Rectal smooth muscle tissue (tissue), 1 donor: ENCODE results near the gene ATP6V0E1.
A peak's percentile ranks its signal among the peaks of the same experiment; 100 is the strongest.
"Not testable (repeated sequence)": the region's sequence is repeated elsewhere in the genome, so short reads cannot be mapped to it uniquely, and the experiment has no call there.

Experiments used
- H3K27ac ChIP-seq: one replicate; pipeline ENCODE4 v1.7.0; 2013; ENCODE audit warnings: low read depth, low read length, inconsistent platforms
- H3K27me3 ChIP-seq: one replicate; pipeline ENCODE4 v1.7.0; 2013; ENCODE audit warnings: low read length; ENCODE audit not compliant: control insufficient read depth, insufficient read depth
- H3K36me3 ChIP-seq: one replicate; pipeline ENCODE4 v1.7.0; 2013; ENCODE audit warnings: low read length; ENCODE audit not compliant: control insufficient read depth, insufficient read depth
- H3K4me1 ChIP-seq: one replicate; pipeline ENCODE4 v1.7.0; 2013; ENCODE audit warnings: low read length; ENCODE audit not compliant: control insufficient read depth, insufficient read depth
- H3K4me3 ChIP-seq: one replicate; pipeline ENCODE4 v1.7.0; 2013; ENCODE audit warnings: low read length
- H3K9ac ChIP-seq: one replicate; pipeline ENCODE4 v1.7.0; 2013; ENCODE audit warnings: low read length

The ATP6V0E1 gene

DNA sequence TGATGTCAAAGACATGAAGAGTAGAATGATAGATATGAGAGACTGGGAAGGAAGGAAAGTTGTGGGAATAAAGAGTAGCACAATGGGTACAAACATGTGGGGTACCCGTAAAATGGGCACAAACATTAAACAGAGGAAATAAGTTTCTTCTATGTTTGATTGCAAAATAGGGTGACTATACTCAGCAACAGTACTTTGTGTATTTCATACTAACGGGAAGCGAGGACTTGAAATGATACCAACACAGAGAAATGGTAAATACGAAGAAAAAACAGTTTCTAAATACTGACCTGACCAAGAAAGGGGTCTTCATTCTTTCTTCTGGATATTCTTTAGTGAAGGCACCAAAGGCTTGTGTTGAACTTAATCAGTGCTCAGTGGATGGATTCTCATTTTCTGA, 31.1 kb downstream of the ATP6V0E1 start:
- no peaks in the 10 kb centered on the region for H3K27me3 ChIP-seq
- peaks cover 6% of the 10 kb centered on the region for H3K4me1 ChIP-seq
- H3K27ac ChIP-seq, result no peak overlapping the region

DNA sequence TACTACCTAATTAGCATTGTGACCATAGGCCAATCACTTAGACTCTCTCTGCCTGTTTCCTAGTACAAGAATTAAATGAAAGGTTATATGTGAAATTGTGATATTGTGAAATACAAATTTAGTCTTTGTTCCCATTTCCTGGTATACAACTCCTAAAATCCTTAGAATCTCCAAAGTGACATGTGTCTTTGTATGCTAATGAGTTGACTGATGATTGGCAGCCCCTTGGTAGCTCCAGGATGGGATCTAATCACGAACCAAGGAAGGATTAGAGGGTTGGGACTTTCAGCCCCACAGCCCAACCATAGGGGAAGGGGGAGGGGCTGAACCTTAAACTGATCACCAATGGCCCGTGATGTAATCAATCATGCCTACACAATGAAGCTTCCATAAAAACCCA, 31.6 kb downstream of the ATP6V0E1 start:
- no peaks in the 10 kb centered on the region for H3K27me3 ChIP-seq
- peak overlapping the region; percentile 21 for H3K27ac ChIP-seq
- H3K4me3 ChIP-seq, result no peak overlapping the region
- no peaks in the 10 kb centered on the region for H3K36me3 ChIP-seq
- H3K4me1 ChIP-seq, result peaks cover 9% of the 10 kb centered on the region
- H3K9ac ChIP-seq, result no peak overlapping the region

More for the DNA sequence above, 31.1 kb downstream of the ATP6V0E1 start:
- no peak overlapping the region for H3K4me3 ChIP-seq
- H3K36me3 ChIP-seq, result no peaks in the 10 kb centered on the region
- H3K9ac ChIP-seq, result no peak overlapping the region

DNA sequence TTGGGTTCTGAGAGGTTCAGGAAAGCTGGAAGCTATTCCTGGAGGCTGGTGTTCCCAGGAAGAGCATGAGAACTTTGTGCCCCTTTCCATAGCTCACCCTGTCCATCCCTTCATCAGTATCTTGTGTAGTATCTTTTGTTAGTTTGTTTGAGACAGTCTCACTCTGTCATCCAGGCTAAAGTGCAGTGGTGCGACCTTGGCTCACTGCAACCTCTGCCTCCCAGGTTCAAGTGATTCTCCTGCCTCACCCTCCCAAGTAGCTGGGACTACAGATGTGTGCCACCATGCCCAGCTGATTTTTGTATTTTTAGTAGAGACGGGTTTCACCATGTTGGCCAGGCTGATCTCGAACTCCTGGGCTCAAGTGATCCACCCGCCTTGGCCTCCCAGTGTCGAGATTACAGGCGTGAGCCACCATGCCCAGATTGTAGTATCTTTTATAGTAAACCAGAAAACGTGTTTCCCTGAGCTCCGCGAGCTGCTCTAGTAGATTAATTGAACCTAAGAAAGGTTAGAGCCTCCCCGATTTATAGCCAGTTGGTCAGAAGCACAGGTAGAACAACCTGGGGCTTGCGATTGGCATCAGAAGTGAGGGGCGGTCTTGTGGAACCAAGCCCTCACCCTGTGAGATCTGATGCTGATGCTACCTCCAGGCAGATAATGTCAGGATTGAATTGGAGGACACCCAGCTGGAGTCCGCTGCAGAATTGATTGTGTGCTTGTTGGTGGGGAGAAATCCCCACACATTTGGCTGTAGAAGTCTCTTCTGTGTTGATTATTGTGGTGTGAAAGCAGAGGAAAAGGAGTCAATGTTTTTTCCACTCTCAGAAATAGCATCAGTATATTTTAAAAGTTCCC, 32.3 kb downstream of the ATP6V0E1 start:
- Histone ChIP-seq H3K27ac (peak overlapping the region; percentile 68), H3K4me3 (no peak overlapping the region), H3K4me1 (peaks cover 15% of the 10 kb centered on the region), H3K36me3 (no peaks in the 10 kb centered on the region), H3K27me3 (no peaks in the 10 kb centered on the region), H3K9ac (no peak overlapping the region)

DNA sequence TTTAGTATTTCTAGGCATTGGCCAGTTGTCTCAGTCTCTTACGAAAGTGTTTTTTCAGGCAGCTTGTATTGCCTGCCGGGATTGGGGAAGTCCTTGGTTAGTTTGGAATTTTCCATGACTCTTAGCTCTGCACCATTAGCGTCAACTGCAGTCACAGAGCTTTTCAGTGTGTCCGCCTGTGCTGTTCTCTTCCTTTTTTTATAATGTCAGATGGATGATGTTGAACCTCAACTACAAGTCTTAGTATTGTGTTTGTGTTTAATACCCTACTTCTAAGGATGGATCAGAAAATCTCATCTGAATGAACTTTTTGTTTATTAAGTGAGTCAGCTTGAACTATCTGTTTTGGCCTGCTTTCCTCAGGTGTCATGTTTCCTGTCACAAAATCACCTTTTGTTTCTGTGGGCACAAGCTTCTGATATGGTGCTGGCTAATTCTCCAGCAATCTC, 33.1 kb downstream of the ATP6V0E1 start:
- no peak overlapping the region for H3K4me3 ChIP-seq
- peak overlapping the region; percentile 68 for H3K27ac ChIP-seq

DNA sequence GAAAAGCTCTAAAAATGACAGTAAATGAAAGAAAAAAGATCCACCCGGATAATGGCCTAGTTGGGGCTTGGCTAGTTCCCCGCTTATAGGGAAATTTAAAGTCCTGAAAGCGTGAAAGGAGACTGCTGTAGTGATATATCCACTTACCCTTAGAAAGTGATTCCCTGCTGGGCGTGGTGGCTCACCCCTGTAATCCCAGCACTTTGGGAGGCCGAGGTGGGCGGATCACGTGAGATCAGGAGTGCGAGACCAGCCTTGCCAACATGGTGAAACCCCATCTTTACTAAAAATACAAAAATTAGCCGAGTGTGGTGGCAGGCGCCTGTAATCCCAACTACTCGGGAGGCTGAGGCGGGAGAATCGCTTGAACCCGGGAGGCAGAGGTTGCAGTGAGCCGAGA, 33.5 kb downstream of the ATP6V0E1 start:
- H3K27me3 ChIP-seq, H3K9ac ChIP-seq, H3K4me3 ChIP-seq, H3K36me3 ChIP-seq: not testable (repeated sequence)
- peaks cover 20% of the 10 kb centered on the region for H3K4me1 ChIP-seq
- peak overlapping the region; percentile 68 for H3K27ac ChIP-seq

More for the DNA sequence above, 33.1 kb downstream of the ATP6V0E1 start:
- no peak overlapping the region for H3K9ac ChIP-seq
- peaks cover 20% of the 10 kb centered on the region for H3K4me1 ChIP-seq
- no peaks in the 10 kb centered on the region for H3K36me3 ChIP-seq
- no peaks in the 10 kb centered on the region for H3K27me3 ChIP-seq

DNA sequence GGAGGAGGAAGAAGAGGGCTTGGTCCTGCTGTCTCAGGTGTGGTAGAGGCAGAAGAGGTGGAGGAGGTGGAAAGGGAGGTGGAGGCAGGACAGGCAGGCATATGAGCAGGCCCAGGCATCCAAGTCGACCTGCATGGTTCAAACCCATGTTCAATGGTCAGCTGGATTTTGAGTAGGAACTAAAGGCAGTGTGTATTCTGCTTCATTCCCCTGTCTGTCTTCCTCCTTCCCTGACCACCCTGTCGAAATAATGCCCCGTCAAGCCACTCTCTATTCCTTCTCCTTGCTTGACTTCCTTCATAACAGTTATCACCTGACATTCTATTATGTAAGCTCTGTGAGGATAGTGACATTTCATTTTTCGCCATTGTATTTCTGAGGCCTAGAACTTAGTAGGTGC, 34.8 kb downstream of the ATP6V0E1 start:
- Histone ChIP-seq H3K9ac (no peak overlapping the region), H3K4me3 (no peak overlapping the region), H3K36me3 (peaks cover 3% of the 10 kb centered on the region), H3K4me1 (peaks cover 20% of the 10 kb centered on the region), H3K27me3 (no peaks in the 10 kb centered on the region), H3K27ac (no peak overlapping the region)

DNA sequence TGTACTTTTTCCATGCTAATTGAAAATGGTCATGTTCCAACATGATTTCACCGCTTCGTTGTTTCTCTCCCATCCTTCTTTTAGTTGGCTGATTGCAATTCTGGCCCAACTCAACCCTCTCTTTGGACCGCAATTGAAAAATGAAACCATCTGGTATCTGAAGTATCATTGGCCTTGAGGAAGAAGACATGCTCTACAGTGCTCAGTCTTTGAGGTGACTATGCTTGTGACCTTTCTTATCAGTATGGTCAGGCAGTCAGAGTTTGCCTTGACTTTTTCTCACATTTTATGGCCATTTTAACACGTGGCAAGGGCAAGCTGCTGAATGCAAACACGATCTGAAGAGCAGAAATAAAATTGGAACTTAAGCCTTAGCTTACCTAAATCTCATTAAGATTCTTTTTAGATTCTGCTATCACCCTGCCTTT, 36.6 kb downstream of the ATP6V0E1 start:
- Histone ChIP-seq H3K27me3 (no peaks in the 10 kb centered on the region), H3K4me1 (peaks cover 18% of the 10 kb centered on the region), H3K27ac (peak overlapping the region; percentile 51), H3K9ac (no peak overlapping the region), H3K36me3 (peaks cover 3% of the 10 kb centered on the region), H3K4me3 (no peak overlapping the region)

DNA sequence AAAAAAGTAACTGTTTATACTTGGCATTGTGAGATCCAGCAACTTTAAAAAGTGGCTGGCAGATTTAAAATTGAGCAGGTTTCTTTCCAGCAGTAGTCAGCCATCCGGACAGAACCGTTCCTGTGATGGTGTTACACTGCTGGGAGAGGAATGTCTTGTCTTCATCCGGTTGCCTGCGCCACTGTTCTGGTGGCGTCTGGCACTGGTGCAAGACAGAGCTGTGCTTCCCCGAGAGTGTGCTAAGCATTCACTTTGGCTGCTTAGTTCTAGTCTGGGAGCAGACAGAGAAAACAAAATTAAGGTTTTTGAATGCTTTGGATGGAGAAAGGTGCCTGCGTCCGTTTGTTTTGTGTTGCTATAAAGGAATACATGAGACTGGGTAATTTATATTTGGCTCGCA, 37.1 kb downstream of the ATP6V0E1 start:
- H3K9ac ChIP-seq, result no peak overlapping the region
- peaks cover 3% of the 10 kb centered on the region for H3K36me3 ChIP-seq
- H3K27ac ChIP-seq, result peak overlapping the region; percentile 51
- H3K27me3 ChIP-seq, result no peaks in the 10 kb centered on the region
- peaks cover 17% of the 10 kb centered on the region for H3K4me1 ChIP-seq
- H3K4me3 ChIP-seq, result no peak overlapping the region

DNA sequence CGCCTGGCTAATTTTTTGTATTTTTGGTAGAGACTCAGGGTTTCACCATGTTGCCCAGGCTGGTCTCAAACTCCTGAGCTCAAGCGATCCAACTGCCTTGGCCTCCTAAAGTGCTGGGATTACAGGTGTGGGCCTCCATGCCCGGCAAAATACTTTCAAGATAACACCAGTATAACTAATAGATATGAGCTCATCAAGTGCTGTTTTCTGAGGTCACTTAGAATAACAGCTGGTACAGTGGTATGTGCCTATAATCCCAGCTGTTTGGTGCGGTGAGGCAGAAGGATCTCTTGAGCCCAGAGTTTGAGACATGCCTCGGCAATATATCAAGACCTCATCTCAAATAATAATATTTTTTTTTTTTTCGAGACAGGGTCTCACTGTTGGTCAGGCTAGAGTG, 42.1 kb downstream of the ATP6V0E1 start:
- H3K4me3 ChIP-seq, result no peak overlapping the region
- H3K4me1 ChIP-seq, result peaks cover 6% of the 10 kb centered on the region
- H3K27me3 ChIP-seq, result no peaks in the 10 kb centered on the region
- H3K9ac ChIP-seq, result no peak overlapping the region
- no peak overlapping the region for H3K27ac ChIP-seq
- peaks cover 3% of the 10 kb centered on the region for H3K36me3 ChIP-seq

DNA sequence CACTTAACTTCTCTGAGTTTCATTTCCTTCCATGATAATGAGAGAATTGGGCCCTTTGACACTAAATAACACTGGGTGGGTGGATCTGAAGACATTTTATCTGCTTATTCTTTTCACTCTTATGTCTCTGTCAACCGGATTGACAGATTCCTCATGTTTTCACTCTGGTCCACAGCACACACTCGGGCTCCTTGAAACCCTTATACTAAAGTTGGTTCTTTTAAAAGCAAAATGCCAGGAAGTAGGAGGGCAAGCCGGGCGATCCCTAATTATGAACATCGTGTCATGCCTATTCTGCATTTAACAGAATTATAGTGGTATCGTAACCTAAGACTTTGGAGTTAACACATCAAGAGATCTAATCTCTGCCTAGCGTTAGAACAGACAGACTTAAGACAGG, 44.3 kb downstream of the ATP6V0E1 start:
- Histone ChIP-seq H3K4me1 (no peaks in the 10 kb centered on the region), H3K36me3 (peaks cover under 1% of the 10 kb centered on the region), H3K9ac (no peak overlapping the region), H3K27ac (no peak overlapping the region), H3K4me3 (no peak overlapping the region), H3K27me3 (no peaks in the 10 kb centered on the region)

DNA sequence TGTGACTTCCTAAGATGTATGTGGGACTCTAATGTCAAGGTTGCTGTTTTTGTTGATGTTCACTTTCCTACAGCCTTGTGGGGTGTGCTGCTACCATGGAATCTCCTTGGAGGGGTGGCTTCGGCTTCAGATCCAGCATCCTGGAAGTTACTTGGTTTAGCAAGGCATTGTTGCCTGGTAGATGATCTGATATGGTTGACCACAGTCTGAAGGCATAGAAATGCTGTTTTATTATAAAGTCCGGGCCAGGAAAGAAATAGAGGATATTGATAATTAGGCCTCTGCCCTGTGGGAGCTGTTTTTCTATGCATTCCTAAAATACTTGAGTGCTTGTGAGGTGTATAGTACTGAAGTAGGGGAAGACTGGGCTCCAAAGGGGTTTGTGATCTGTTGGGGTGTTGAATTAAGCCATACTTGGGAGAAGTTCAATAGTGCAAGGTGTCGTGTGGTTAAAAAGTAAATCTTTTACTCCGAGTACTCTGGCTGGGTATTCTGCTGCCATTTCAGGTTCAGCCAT, 45.3 kb downstream of the ATP6V0E1 start:
- H3K36me3 ChIP-seq, result no peaks in the 10 kb centered on the region
- H3K4me3 ChIP-seq, result no peak overlapping the region
- no peaks in the 10 kb centered on the region for H3K27me3 ChIP-seq
- no peak overlapping the region for H3K9ac ChIP-seq
- no peaks in the 10 kb centered on the region for H3K4me1 ChIP-seq
- H3K27ac ChIP-seq, result no peak overlapping the region

DNA sequence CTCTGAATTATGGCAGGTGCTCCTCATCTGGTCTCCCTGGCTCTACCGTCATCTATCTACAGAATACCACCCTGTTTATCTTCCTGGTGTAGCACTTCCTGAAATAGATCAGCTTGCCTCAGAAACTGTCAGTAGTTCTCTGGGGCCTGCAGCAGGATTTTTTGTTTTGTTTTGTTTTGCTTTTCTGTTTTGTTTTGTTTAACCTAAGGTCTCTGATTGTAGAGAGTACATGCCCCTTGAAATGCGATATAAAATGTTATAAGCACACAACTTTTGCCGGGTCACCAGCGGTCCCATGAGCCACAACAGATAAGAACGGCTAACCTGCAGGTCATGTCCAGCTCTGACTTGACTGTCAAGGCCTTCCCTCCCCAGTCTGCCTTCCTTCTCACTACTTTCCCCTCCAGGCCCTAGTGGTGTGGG, 45.9 kb downstream of the ATP6V0E1 start:
- H3K9ac ChIP-seq, result no peak overlapping the region
- H3K36me3 ChIP-seq, result no peaks in the 10 kb centered on the region
- no peak overlapping the region for H3K4me3 ChIP-seq
- H3K4me1 ChIP-seq, result no peaks in the 10 kb centered on the region
- H3K27ac ChIP-seq, result no peak overlapping the region
- H3K27me3 ChIP-seq, result no peaks in the 10 kb centered on the region

DNA sequence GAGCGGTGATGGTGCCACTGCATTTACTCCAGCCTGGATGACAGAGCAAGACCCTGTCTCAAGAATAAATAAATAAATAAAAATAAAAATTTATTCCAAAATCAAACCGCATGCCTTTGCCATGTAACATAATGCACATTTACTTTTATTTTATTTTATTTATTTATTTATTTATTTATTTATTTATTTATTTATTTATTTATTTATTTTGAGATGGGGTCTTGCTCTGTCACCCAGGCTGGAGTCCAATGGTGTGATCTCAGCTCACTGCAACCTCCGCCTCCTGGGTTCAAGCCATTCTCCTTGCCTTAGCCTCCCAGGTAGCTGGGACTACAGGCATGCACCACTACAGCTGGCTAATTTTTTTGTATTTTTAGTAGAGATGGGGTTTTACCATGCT, 48.5 kb downstream of the ATP6V0E1 start:
- H3K27ac ChIP-seq, H3K4me3 ChIP-seq, H3K9ac ChIP-seq, H3K27me3 ChIP-seq, H3K36me3 ChIP-seq, H3K4me1 ChIP-seq: not testable (repeated sequence)
